HFFc6 (cell line): Measurements from ENCODE around the gene MRPS11. TPM values are rescaled to one million over a fixed set of nuclear protein-coding genes. Genes with fewer than 3 reads are reported as not detected.
"Not testable (repeated sequence)": the region's sequence is repeated elsewhere in the genome, so short reads cannot be mapped to it uniquely, and the experiment has no call there.

Experiments
- DNase-seq: peaks from one replicate; pipeline ENCODE4 v3.0.0-alpha.2; 2018
- H3K27ac Mint-ChIP-seq: 2 replicates; pipeline ENCODE4 v1.8.0; 2020; ENCODE audit warnings: mild to moderate bottlenecking, mixed read lengths
- H3K27me3 Mint-ChIP-seq: 2 replicates; pipeline ENCODE4 v1.8.0; 2021; ENCODE audit warnings: mild to moderate bottlenecking, moderate library complexity, mixed read lengths; ENCODE audit not compliant: insufficient read depth
- H3K36me3 Mint-ChIP-seq: 2 replicates; pipeline ENCODE4 v1.8.0; 2021; ENCODE audit warnings: low read depth, mixed read lengths
- H3K4me1 Mint-ChIP-seq: 2 replicates; pipeline ENCODE4 v1.8.0; 2020; ENCODE audit warnings: low read depth, mixed read lengths
- H3K4me3 Mint-ChIP-seq: 2 replicates; pipeline ENCODE4 v1.8.0; 2020; ENCODE audit warnings: mild to moderate bottlenecking, moderate library complexity, mixed read lengths
- H3K9me3 Mint-ChIP-seq: 2 replicates; pipeline ENCODE4 v1.8.0; 2020; ENCODE audit warnings: mild to moderate bottlenecking, mixed read lengths
- CTCF ChIP-seq: fragments of 200-600 bp; sonication (generic); IDR thresholded peaks from 2 replicates; pipeline ENCODE4 v1.5.0; 2021; ENCODE audit warnings: antibody characterized with exemption, mild to moderate bottlenecking
- total RNA-seq, 6 experiments: library from RNA; stranded (reverse); fragmentation: NEBNext Ultra II Directional; extraction: Animal tissue kit (Norgen Biotek cat#: 25700); gene quantifications; 2 replicates in 1 of 6; 3 replicates in 5 of 6; pipeline ENCODE4 v1.2.3, GENCODE V29; 2021

Gene MRPS11
- total RNA-seq, 6 experiments from 2014 or later, result 63.4 to 75.9 (median 69.4) TPM

GRCh38 chr15:88470625-88471372, 3.3 kb downstream of the MRPS11 start:
- H3K27me3 Mint-ChIP-seq, result no peaks in the 10 kb centered on the region
- no peak overlapping the region for H3K4me3 Mint-ChIP-seq
- H3K27ac Mint-ChIP-seq, result no peak overlapping the region
- peak; percentile 45; the same call in 1 of the 2 replicates for TF ChIP-seq CTCF
- no peaks in the 10 kb centered on the region for H3K9me3 Mint-ChIP-seq
- H3K36me3 Mint-ChIP-seq, result peaks cover 24% of the 10 kb centered on the region
- DNase-seq, result no peak
- H3K4me1 Mint-ChIP-seq, result peaks cover 20% of the 10 kb centered on the region

- TF ChIP-seq CTCF, result no peak
- no peak for DNase-seq
- peaks cover 15% of the 10 kb centered on the region for H3K4me1 Mint-ChIP-seq
- H3K4me3 Mint-ChIP-seq, result no peak overlapping the region
- H3K27me3 Mint-ChIP-seq, result no peaks in the 10 kb centered on the region
- no peak overlapping the region for H3K27ac Mint-ChIP-seq
- no peaks in the 10 kb centered on the region for H3K9me3 Mint-ChIP-seq
- peaks cover 24% of the 10 kb centered on the region for H3K36me3 Mint-ChIP-seq
Observed at GRCh38 chr15:88472225-88472624, 4.7 kb downstream of the MRPS11 start.

GRCh38 chr15:88473661-88474293, 6.3 kb downstream of the MRPS11 start:
- peaks cover 18% of the 10 kb centered on the region for H3K36me3 Mint-ChIP-seq
- not testable (repeated sequence) for H3K4me3 Mint-ChIP-seq, H3K27ac Mint-ChIP-seq, DNase-seq, H3K4me1 Mint-ChIP-seq, H3K9me3 Mint-ChIP-seq, H3K27me3 Mint-ChIP-seq

GRCh38 chr15:88476635-88477060, 9.1 kb downstream of the MRPS11 start:
- DNase-seq, result peak; percentile 49
- peak; percentile 83 for TF ChIP-seq CTCF
- H3K4me3 Mint-ChIP-seq, result no peak overlapping the region

GRCh38 chr15:88477126-88477525, 9.6 kb downstream of the MRPS11 start:
- Mint-ChIP-seq H3K9me3 (no peaks in the 10 kb centered on the region), H3K27ac (no peak overlapping the region), H3K4me3 (no peak overlapping the region), H3K36me3 (peaks cover 14% of the 10 kb centered on the region), H3K27me3 (peaks cover 2% of the 10 kb centered on the region; the same call in 1 of the 2 replicates), H3K4me1 (peaks cover 7% of the 10 kb centered on the region)
- DNase-seq, result no peak
- TF ChIP-seq CTCF, result no peak

More at GRCh38 chr15:88476635-88477060, 9.1 kb downstream of the MRPS11 start:
- peaks cover under 1% of the 10 kb centered on the region; the same call in 1 of the 2 replicates for H3K27me3 Mint-ChIP-seq
- H3K4me1 Mint-ChIP-seq, result peaks cover 7% of the 10 kb centered on the region
- no peak overlapping the region for H3K27ac Mint-ChIP-seq
- H3K36me3 Mint-ChIP-seq, result peaks cover 18% of the 10 kb centered on the region
- H3K9me3 Mint-ChIP-seq, result no peaks in the 10 kb centered on the region

- no peak for DNase-seq
- no peak for TF ChIP-seq CTCF
- Mint-ChIP-seq H3K36me3 (0 out of 2 replicates have a peak, but pooled peaks cover 10% of the 10 kb centered on the region), H3K27me3 (peaks cover 2% of the 10 kb centered on the region; the same call in 1 of the 2 replicates), H3K27ac (no peak overlapping the region), H3K4me1 (peaks cover 7% of the 10 kb centered on the region), H3K9me3 (no peaks in the 10 kb centered on the region), H3K4me3 (no peak overlapping the region)
Observed at GRCh38 chr15:88477904-88478303, 10.4 kb downstream of the MRPS11 start.
